H1 (cell line): ENCODE data around the gene NRP2. TPM values are rescaled to one million over a fixed set of nuclear protein-coding genes. Genes with fewer than 3 reads are reported as not detected.

ENCODE experiments used
- CTCF ChIA-PET: fragments of 300-600 bp; sonication (Branson Sonifier 250); formaldehyde crosslinking; loops from one replicate; lab custom pipeline; 2021; ENCODE audit not compliant: partially characterized antibody; lab: Charles Lee
- POLR2A ChIA-PET: fragments of 300-600 bp; sonication (Branson Sonifier 250); formaldehyde crosslinking; loops from one replicate; lab custom pipeline; 2021; ENCODE audit warnings: inconsistent platforms; ENCODE audit not compliant: partially characterized antibody; lab: Charles Lee
- DNase-seq, 2 experiments: peaks; one replicate each; pipeline versions ENCODE4 v3.0.0 to v3.0.0-alpha.2; 2010 to 2022; ENCODE audit warnings: low spot score in 2 of 2, low read depth in 1 of 2, mixed read lengths in 1 of 2
- FAIRE-seq: peaks from 2 replicates; lab custom pipeline; 2011; peaks lifted over from hg19 to GRCh38; lab: Jason Lieb, UNC
- H2AFZ ChIP-seq: 2 replicates; pipeline ENCODE4 v1.8.1; 2012; ENCODE audit warnings: low read length, inconsistent platforms
- H2AK5ac ChIP-seq: 2 replicates; pipeline ENCODE4 v1.6.1; 2013; ENCODE audit warnings: low read depth, low read length
- H2BK120ac ChIP-seq: replicated peaks from 2 replicates; pipeline ENCODE3; 2013; ENCODE audit warnings: low read depth, low read length, inconsistent platforms
- H2BK12ac ChIP-seq: 2 replicates; pipeline ENCODE4 v1.6.1; 2013; ENCODE audit warnings: low read depth, low read length
- H2BK15ac ChIP-seq: 2 replicates; pipeline ENCODE4 v1.6.1; 2013; ENCODE audit warnings: low read length
- H2BK20ac ChIP-seq: 2 replicates; pipeline ENCODE4 v1.6.1; 2013; ENCODE audit warnings: low read length
- H2BK5ac ChIP-seq: 2 replicates; pipeline ENCODE4 v1.6.1; 2013; ENCODE audit warnings: low read depth, low read length
- H3K14ac ChIP-seq: 2 replicates; pipeline ENCODE4 v1.6.1; 2013; ENCODE audit warnings: inconsistent platforms; ENCODE audit not compliant: insufficient read length
- H3K18ac ChIP-seq: 2 replicates; pipeline ENCODE4 v1.6.1; 2013; ENCODE audit warnings: low read length; ENCODE audit errors: extremely low read depth
- H3K23ac ChIP-seq: 2 replicates; pipeline ENCODE4 v1.6.1; 2013; ENCODE audit warnings: inconsistent platforms; ENCODE audit not compliant: insufficient read length
- H3K23me2 ChIP-seq: 2 replicates; pipeline ENCODE4 v1.6.1; 2013; ENCODE audit warnings: low read depth, low read length
- H3K27ac ChIP-seq: 2 replicates; pipeline ENCODE4 v1.6.1; 2011; ENCODE audit warnings: low read depth, low read length, inconsistent platforms
- H3K27me3 ChIP-seq, 4 experiments: replicated peaks in 1 of 4; 1 replicate in 1 of 4; 2 replicates in 3 of 4; pipeline versions ENCODE4 v1.6.1 to v1.8.1; 2011 to 2013; ENCODE audit warnings: low read length in 3 of 4, mild to moderate bottlenecking in 3 of 4, inconsistent platforms in 2 of 4, mixed read lengths in 2 of 4, moderate library complexity in 1 of 4; ENCODE audit not compliant: control insufficient read depth in 3 of 4, insufficient read depth in 3 of 4; ENCODE audit errors: extremely low read depth in 1 of 4
- H3K36me3 ChIP-seq, 4 experiments: 2 replicates each; pipeline versions ENCODE4 v1.6.1 to v1.8.1; 2011 to 2013; ENCODE audit warnings: mild to moderate bottlenecking in 4 of 4, low read length in 3 of 4, moderate library complexity in 2 of 4, control low read depth in 1 of 4, inconsistent platforms in 1 of 4; ENCODE audit not compliant: insufficient read depth in 4 of 4, control insufficient read depth in 2 of 4
- H3K4ac ChIP-seq: replicated peaks from 2 replicates; pipeline ENCODE3; 2013; ENCODE audit warnings: low read length, low read depth, mixed read lengths, inconsistent platforms; ENCODE audit not compliant: insufficient read length
- H3K4me1 ChIP-seq, 4 experiments: replicated peaks in 1 of 4; 1 replicate in 1 of 4; 2 replicates in 3 of 4; pipeline versions ENCODE4 v1.6.1 to v1.8.1; 2011 to 2013; ENCODE audit warnings: low read length in 3 of 4, inconsistent platforms in 2 of 4, mixed read lengths in 1 of 4; ENCODE audit not compliant: insufficient read depth in 4 of 4, control insufficient read depth in 3 of 4
- H3K4me2 ChIP-seq, 2 experiments: 2 replicates each; pipeline versions ENCODE4 v1.6.1 to v1.8.1; 2011 to 2013; ENCODE audit warnings: low read depth in 2 of 2, low read length in 2 of 2, control low read depth in 1 of 2, inconsistent platforms in 1 of 2, mild to moderate bottlenecking in 1 of 2; ENCODE audit not compliant: insufficient read depth in 1 of 2
- H3K4me3 ChIP-seq, 4 experiments: fragments of 200-600, 300-600 bp in 1 of 4; sonication (generic), shearing (Covaris generic), sonication (Bioruptor Twin) in 1 of 4; 2 replicates each; pipeline versions ENCODE4 v1.5.1 to v1.8.1; 2011 to 2016; ENCODE audit warnings: low read length in 4 of 4, low read depth in 3 of 4, control low read depth in 2 of 4, inconsistent platforms in 2 of 4, mild to moderate bottlenecking in 2 of 4, mixed read lengths in 1 of 4, moderate library complexity in 1 of 4; ENCODE audit not compliant: insufficient read depth in 2 of 4; ENCODE audit errors: extremely low read depth in 1 of 4
- H3K56ac ChIP-seq: replicated peaks from 2 replicates; pipeline ENCODE3; 2013; ENCODE audit warnings: low read depth, mild to moderate bottlenecking, mixed read lengths, low read length, inconsistent platforms; ENCODE audit not compliant: insufficient read length
- H3K79me1 ChIP-seq: 2 replicates; pipeline ENCODE4 v1.6.1; 2013; ENCODE audit warnings: low read depth, low read length, control low read depth
- H3K79me2 ChIP-seq, 2 experiments: 2 replicates each; pipeline versions ENCODE4 v1.6.1 to v1.8.1; 2012 to 2013; ENCODE audit warnings: low read length in 2 of 2, mild to moderate bottlenecking in 2 of 2, inconsistent platforms in 1 of 2; ENCODE audit not compliant: insufficient read depth in 2 of 2, control insufficient read depth in 1 of 2
- H3K9ac ChIP-seq, 4 experiments: replicated peaks in 1 of 4; 1 replicate in 1 of 4; 2 replicates in 3 of 4; pipeline versions ENCODE4 v1.6.1 to v1.8.1; 2011 to 2013; ENCODE audit warnings: low read depth in 3 of 4, low read length in 3 of 4, control low read depth in 2 of 4, mild to moderate bottlenecking in 2 of 4, moderate library complexity in 2 of 4, inconsistent platforms in 1 of 4; ENCODE audit errors: extremely low read depth in 1 of 4
- H3K9me3 ChIP-seq, 2 experiments: 2 replicates each; pipeline versions ENCODE4 v1.6.1 to v1.8.1; 2012 to 2013; ENCODE audit warnings: mild to moderate bottlenecking in 2 of 2, moderate library complexity in 2 of 2, control low read depth in 1 of 2, inconsistent platforms in 1 of 2, low read depth in 1 of 2, low read length in 1 of 2, mixed read lengths in 1 of 2; ENCODE audit not compliant: insufficient read depth in 2 of 2
- H4K20me1 ChIP-seq, 2 experiments: replicated peaks in 1 of 2; 2 replicates each; pipeline versions ENCODE3 to v1.8.1; 2011 to 2013; ENCODE audit warnings: inconsistent platforms in 2 of 2, low read length in 2 of 2, mild to moderate bottlenecking in 1 of 2; ENCODE audit not compliant: insufficient read depth in 2 of 2, control insufficient read depth in 1 of 2
- H4K5ac ChIP-seq: 2 replicates; pipeline ENCODE4 v1.6.1; 2013; ENCODE audit warnings: low read length, low read depth, mixed read lengths, inconsistent platforms; ENCODE audit not compliant: insufficient read length
- H4K8ac ChIP-seq: 2 replicates; pipeline ENCODE4 v1.8.0; 2013; ENCODE audit warnings: mild to moderate bottlenecking, moderate library complexity, low read length, inconsistent platforms; ENCODE audit not compliant: insufficient read depth; ENCODE audit errors: extremely low read depth
- H4K91ac ChIP-seq: replicated peaks from 2 replicates; pipeline ENCODE3; 2013; ENCODE audit warnings: low read length, mixed read lengths, inconsistent platforms; ENCODE audit not compliant: insufficient read length
- BCL11A ChIP-seq, 2 experiments: IDR thresholded peaks; one replicate each; pipeline ENCODE4 v1.6.1; 2011; ENCODE audit warnings: low read depth in 2 of 2, low read length in 2 of 2, mild to moderate bottlenecking in 2 of 2
- BRCA1 ChIP-seq: IDR thresholded peaks from 2 replicates; pipeline ENCODE4 v1.6.1; 2012; ENCODE audit warnings: low read depth, low read length, improper control_type of control experiment
- CBX5 ChIP-seq: fragments of 300-800, 300-1000 bp; sonication (generic); IDR thresholded peaks from 2 replicates; pipeline ENCODE4 v1.7.1; 2016; ENCODE audit warnings: antibody characterized with exemption, low read length, low read depth
- EP300 ChIP-seq, 2 experiments: IDR thresholded peaks; 1 replicate in 1 of 2; 2 replicates in 1 of 2; pipeline ENCODE4 v1.6.1; 2011 to 2012; ENCODE audit warnings: low read depth in 2 of 2, low read length in 2 of 2, mild to moderate bottlenecking in 2 of 2, borderline replicate concordance in 1 of 2, inconsistent platforms in 1 of 2, moderate library complexity in 1 of 2
- HDAC2 ChIP-seq, 2 experiments: fragments of 300-600 bp in 1 of 2; sonication (generic) in 1 of 2; IDR thresholded peaks; 2 replicates each; pipeline ENCODE4 v1.6.1; 2011 to 2012; ENCODE audit warnings: low read depth in 2 of 2, low read length in 2 of 2, mild to moderate bottlenecking in 2 of 2, moderate library complexity in 2 of 2, borderline replicate concordance in 1 of 2, inconsistent platforms in 1 of 2
- JUN ChIP-seq: IDR thresholded peaks from 2 replicates; pipeline ENCODE4 v1.6.1; 2011; ENCODE audit warnings: low read depth, mild to moderate bottlenecking, improper control_type of control experiment, low read length
- JUND ChIP-seq: IDR thresholded peaks from 2 replicates; pipeline ENCODE4 v1.6.1; 2011; ENCODE audit warnings: mild to moderate bottlenecking, improper control_type of control experiment, low read length
- KDM5A ChIP-seq: fragments of 200-600 bp; IDR thresholded peaks from 2 replicates; pipeline ENCODE4 v1.7.1; 2012; ENCODE audit warnings: mild to moderate bottlenecking, low read length, inconsistent platforms, mixed read lengths
- MAFK ChIP-seq: IDR thresholded peaks from 2 replicates; pipeline ENCODE4 v1.6.1; 2012; ENCODE audit warnings: low read depth, mild to moderate bottlenecking, improper control_type of control experiment, low read length
- POLR2A ChIP-seq, 2 experiments: IDR thresholded peaks; 1 replicate in 1 of 2; 2 replicates in 1 of 2; pipeline ENCODE4 v1.6.1; 2011; ENCODE audit warnings: low read depth in 2 of 2, low read length in 2 of 2, mild to moderate bottlenecking in 2 of 2; ENCODE audit errors: control extremely low read depth in 1 of 2
- RBBP5 ChIP-seq: IDR thresholded peaks from 2 replicates; pipeline ENCODE4 v1.7.1; 2012; ENCODE audit warnings: low read depth, mild to moderate bottlenecking, inconsistent platforms, low read length, moderate library complexity, borderline replicate concordance
- SP2 ChIP-seq: IDR thresholded peaks from 2 replicates; pipeline ENCODE4 v1.6.1; 2012; ENCODE audit warnings: mild to moderate bottlenecking, low read length, inconsistent platforms
- SRF ChIP-seq: IDR thresholded peaks from 2 replicates; pipeline ENCODE4 v1.6.1; 2011; ENCODE audit warnings: mild to moderate bottlenecking, low read depth, low read length, moderate library complexity
- TAF7 ChIP-seq: optimal IDR thresholded peaks from 2 replicates; pipeline ENCODE3; 2011; ENCODE audit warnings: low read depth, mild to moderate bottlenecking, inconsistent platforms, low read length, moderate library complexity, borderline replicate concordance
- TEAD4 ChIP-seq: IDR thresholded peaks from 2 replicates; pipeline ENCODE4 v1.6.1; 2012; ENCODE audit warnings: low read depth, low read length, inconsistent platforms, mixed read lengths
- WGBS, 2 experiments: shearing (Covaris generic) in 1 of 2; methylation state at CpG; one replicate each; pipeline versions ENCODE4 v1.1.6 to v1.1.7; 2013 to 2015; ENCODE audit warnings: low lambda C conversion rate in 2 of 2, mixed read lengths in 2 of 2, inconsistent platforms in 1 of 2, low coverage in 1 of 2, missing lambda C conversion rate in 1 of 2; ENCODE audit not compliant: insufficient replicate concordance in 2 of 2, insufficient coverage in 1 of 2, insufficient read length in 1 of 2; ENCODE audit errors: extremely low coverage in 1 of 2, missing lambda C conversion rate in 1 of 2; 5-methylcytosine and 5-hydroxymethylcytosine counted together
- polyA plus RNA-seq, 7 experiments: library from polyadenylated mRNA; depleted of rRNA in 3 of 7; stranded (reverse) in 5 of 7; unstranded in 2 of 7; fragments of >200 nt in 5 of 7; fragments of 200-250 nt in 2 of 7; gene quantifications; 1 replicate in 5 of 7; 2 replicates in 1 of 7; 4 replicates in 1 of 7; pipeline versions ENCODE4 v1.2.1 to v1.2.3, GENCODE V29; 2011 to 2013; ENCODE audit warnings: missing spikeins in 2 of 7, mixed read lengths in 2 of 7
- total RNA-seq: library from RNA; stranded (reverse); fragmentation: NEBNext Ultra II Directional; extraction: Animal tissue kit (Norgen Biotek cat#: 25700); gene quantifications from 2 replicates; pipeline ENCODE4 v1.2.1, GENCODE V29; 2021

NRP2 gene
- total and polyA plus RNA-seq, 2 of the 8 experiments (the other 6 are each of a cell fraction or from before 2014, with no cell fraction given), result 32.0 to 37.8 TPM

DNA sequence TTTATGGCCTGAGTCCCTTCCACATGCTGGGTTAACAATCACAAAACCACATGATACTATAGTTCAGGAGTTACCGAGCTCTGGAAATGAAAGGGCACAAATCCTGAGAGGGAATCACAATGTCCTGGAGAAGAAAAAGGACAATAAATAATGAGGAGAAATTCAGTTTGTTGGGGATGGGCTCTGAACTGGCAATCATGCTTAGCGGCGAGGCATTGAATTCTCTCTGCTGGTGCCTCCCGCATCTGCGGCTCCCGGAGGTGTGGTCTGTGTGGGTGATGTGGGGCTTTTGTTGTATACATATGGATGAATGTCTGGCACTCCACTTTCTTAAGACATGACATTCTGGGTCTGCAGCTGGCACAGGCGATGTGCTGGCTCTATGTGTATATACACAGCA lies 46.1 kb downstream of the NRP2 start:
- CTCF ChIA-PET, result interaction anchor here (0.6 to 1.8 kb wide), 8 partner anchors 11 to 197 kb away, joined by 3 to 6 read pairs (median 4); no protein-coding TSS in a partner anchor
- TF ChIP-seq JUN, result no peak
- TF ChIP-seq KDM5A, result no peak
- no peak for TF ChIP-seq EP300 (IDR thresholded peaks at IDR 0.05; ENCODE audit: borderline replicate concordance in 1 of 2, low read depth in 2 of 2, low read length in 2 of 2)
- no peak for TF ChIP-seq SP2
- no peak for TF ChIP-seq RBBP5
- TF ChIP-seq BCL11A (IDR thresholded peaks at IDR 0.05; ENCODE audit: low read depth in 2 of 2, low read length in 2 of 2), result no peak
- no peak for TF ChIP-seq HDAC2 (IDR thresholded peaks at IDR 0.05; ENCODE audit: borderline replicate concordance in 1 of 2, low read depth in 2 of 2, low read length in 2 of 2)
- TF ChIP-seq MAFK, result no peak
- no peak for TF ChIP-seq SRF
- no peak for TF ChIP-seq BRCA1
- TF ChIP-seq TEAD4, result no peak
- no peak for TF ChIP-seq POLR2A (IDR thresholded peaks at IDR 0.05; ENCODE audit: control extremely low read depth in 1 of 2, low read depth in 2 of 2, low read length in 2 of 2)
- no peak for TF ChIP-seq CBX5
- TF ChIP-seq TAF7, result no peak
- TF ChIP-seq JUND, result no peak

More for the DNA sequence above, 46.1 kb downstream of the NRP2 start:
- H4K5ac ChIP-seq, result no peak overlapping the region
- no peak overlapping the region for H4K91ac ChIP-seq
- peaks cover 0 to 22% (median 9%) of the 10 kb centered on the region in 4 experiments for H3K4me1 ChIP-seq
- FAIRE-seq (no peak), DNase-seq (no peak)
- H4K20me1 ChIP-seq, result no peaks in the 10 kb centered on the region
- H3K14ac ChIP-seq, result no peak overlapping the region
- H3K27ac ChIP-seq, result no peak overlapping the region
- H2BK120ac ChIP-seq, result no peak overlapping the region
- no peak overlapping the region for H3K4me2 ChIP-seq
- no peak overlapping the region for H2AFZ ChIP-seq
- H3K23me2 ChIP-seq, result no peaks in the 10 kb centered on the region
- no peak overlapping the region for H3K56ac ChIP-seq
- no peak overlapping the region for H3K23ac ChIP-seq
- no peak overlapping the region for H2BK12ac ChIP-seq
- no peak overlapping the region for H3K4me3 ChIP-seq
- H3K27me3 ChIP-seq, result no peaks in the 10 kb centered on the region
- WGBS, 2 experiments, result 82% methylated on average over 7 of the region's 7 CpGs; no CpG with 5 or more reads in 1 of the 2 experiments
- H3K79me1 ChIP-seq, result peaks cover 3% of the 10 kb centered on the region; the same call in 1 of the 2 replicates
- POLR2A ChIA-PET, result interaction anchor here (0.8 kb wide), 1 partner anchor 9 kb away, joined by 3 read pairs; no protein-coding TSS in a partner anchor
- no peak overlapping the region for H2BK20ac ChIP-seq
- no peak overlapping the region for H3K18ac ChIP-seq
- no peak overlapping the region for H3K4ac ChIP-seq
- no peaks in the 10 kb centered on the region for H3K9me3 ChIP-seq
- no peak overlapping the region for H4K8ac ChIP-seq
- peaks cover 10 to 61% (median 47%) of the 10 kb centered on the region in 4 experiments for H3K36me3 ChIP-seq
- H2BK5ac ChIP-seq, result no peak overlapping the region
- no peaks in the 10 kb centered on the region for H3K79me2 ChIP-seq
- H3K9ac ChIP-seq, result no peak overlapping the region
- no peak overlapping the region for H2AK5ac ChIP-seq
- H2BK15ac ChIP-seq, result no peak overlapping the region
